Right lobe of liver (tissue), 6 donors: Measurements from ENCODE around the gene SLC39A9. TPM values are rescaled to one million over a fixed set of nuclear protein-coding genes. Genes with fewer than 3 reads are reported as not detected.
"Not testable (repeated sequence)": the region's sequence is repeated elsewhere in the genome, so short reads cannot be mapped to it uniquely, and the experiment has no call there.

Experiments used
- ATAC-seq, 4 donors: fragments of 200-7000 bp; cut with Tn5 transposase; one replicate each; pipeline ENCODE4 v1.9.1; 2020; ENCODE audit warnings: mild to moderate bottlenecking in 4 of 4, moderate library complexity in 4 of 4
- DNase-seq, 3 donors: peaks; one replicate each; pipeline ENCODE4 v3.0.0-alpha.2; 2020
- H3K27ac ChIP-seq, 3 donors: fragments of 200-600 bp; one replicate each; pipeline ENCODE4 v1.8.0; 2022
- H3K27me3 ChIP-seq, 2 donors: fragments of 200-600 bp; one replicate each; pipeline ENCODE4 v1.8.0; 2022
- H3K36me3 ChIP-seq, 4 donors: fragments of 200-600 bp; sonication (generic) in 1 of 4; one replicate each; pipeline versions ENCODE4 v1.5.1 to v1.8.0; 2017 to 2022; ENCODE audit warnings: control low read depth in 1 of 4
- H3K4me1 ChIP-seq, 4 donors: fragments of 200-600 bp; sonication (generic) in 1 of 4; one replicate each; pipeline versions ENCODE4 v1.5.1 to v1.8.0; 2017 to 2022; ENCODE audit warnings: control low read depth in 1 of 4
- H3K4me3 ChIP-seq, 3 donors: fragments of 200-600 bp; one replicate each; pipeline ENCODE4 v1.8.0; 2022
- H3K9me3 ChIP-seq, 4 donors: fragments of 200-600 bp; sonication (generic) in 1 of 4; one replicate each; pipeline versions ENCODE4 v1.5.1 to v1.8.0; 2017 to 2022; ENCODE audit warnings: control low read depth in 1 of 4
- POLR2A ChIP-seq: fragments of 450-650 bp; IDR thresholded peaks from one replicate; pipeline ENCODE4 v1.6.1; 2017; ENCODE audit warnings: antibody characterized with exemption, mild to moderate bottlenecking
- WGBS: methylation state at CpG from one replicate; pipeline ENCODE4 v1.1.6; 2018; ENCODE audit warnings: low coverage, low lambda C conversion rate; ENCODE audit not compliant: insufficient coverage; ENCODE audit errors: missing lambda C conversion rate; 5-methylcytosine and 5-hydroxymethylcytosine counted together
- intact Hi-C, 2 donors: fragments of 100-400 bp; cut with DNase I; formaldehyde crosslinking; loops; one replicate each; pipeline versions ENCODE4 v1.11.2 to v1.14.1; 2022
- total RNA-seq, 6 experiments: library from RNA; depleted of rRNA in 2 of 6; stranded (reverse); fragments of >200 nt in 2 of 6; fragmentation: NEBNext Ultra II Directional in 3 of 6; extraction: Animal tissue kit (Norgen Biotek cat#: 25700) in 3 of 6; gene quantifications; one replicate each; pipeline versions ENCODE4 v1.1.0 to v1.2.4, GENCODE V29; 2016 to 2023
- TF ChIP-seq, protein P1 (sequence below), 4 donors: fragments of 200-600 bp in 3 of 4; fragments of 450-650 bp in 1 of 4; IDR thresholded peaks; one replicate each; pipeline versions ENCODE4 v1.5.1 to v1.8.0; 2016 to 2022; ENCODE audit warnings: antibody characterized with exemption in 4 of 4, mild to moderate bottlenecking in 2 of 4
- donor health status: DM: no; HTN: yes; CAD: no.
- donor health status: DM: no; HTN: no; CAD: no.
- donor health status: DM: no; HTN: no; CAD: no.
- donor health status: DM: no; HTN: yes; CAD: no.
- donor health status: DM: no; HTN: yes; CAD: no.

Gene SLC39A9
- total RNA-seq, 6 experiments from 2014 or later, result 44.7 to 78.2 (median 58.2) TPM

DNA sequence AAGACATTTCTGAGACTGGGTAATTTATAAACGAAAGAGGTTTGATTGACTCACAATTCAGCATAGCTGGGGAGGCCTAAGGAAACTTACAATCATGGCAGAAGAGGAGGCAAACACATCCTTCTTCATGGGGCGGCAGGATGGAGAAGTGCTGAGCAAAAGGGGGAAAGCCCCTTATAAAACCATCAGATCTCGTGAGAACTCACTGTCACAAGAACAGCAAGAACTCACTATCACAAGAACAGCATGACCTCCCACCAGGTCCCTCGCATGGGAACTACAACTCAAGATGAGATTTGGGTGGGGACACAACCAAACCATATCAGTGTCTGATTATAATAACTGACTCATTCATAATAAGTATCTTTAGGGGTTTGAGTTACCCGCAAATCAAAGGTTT is 6.4 kb downstream of the SLC39A9 start:
- ATAC-seq, result no peak
- intact Hi-C loops, result no loop called here
- TF ChIP-seq, protein P1, sequence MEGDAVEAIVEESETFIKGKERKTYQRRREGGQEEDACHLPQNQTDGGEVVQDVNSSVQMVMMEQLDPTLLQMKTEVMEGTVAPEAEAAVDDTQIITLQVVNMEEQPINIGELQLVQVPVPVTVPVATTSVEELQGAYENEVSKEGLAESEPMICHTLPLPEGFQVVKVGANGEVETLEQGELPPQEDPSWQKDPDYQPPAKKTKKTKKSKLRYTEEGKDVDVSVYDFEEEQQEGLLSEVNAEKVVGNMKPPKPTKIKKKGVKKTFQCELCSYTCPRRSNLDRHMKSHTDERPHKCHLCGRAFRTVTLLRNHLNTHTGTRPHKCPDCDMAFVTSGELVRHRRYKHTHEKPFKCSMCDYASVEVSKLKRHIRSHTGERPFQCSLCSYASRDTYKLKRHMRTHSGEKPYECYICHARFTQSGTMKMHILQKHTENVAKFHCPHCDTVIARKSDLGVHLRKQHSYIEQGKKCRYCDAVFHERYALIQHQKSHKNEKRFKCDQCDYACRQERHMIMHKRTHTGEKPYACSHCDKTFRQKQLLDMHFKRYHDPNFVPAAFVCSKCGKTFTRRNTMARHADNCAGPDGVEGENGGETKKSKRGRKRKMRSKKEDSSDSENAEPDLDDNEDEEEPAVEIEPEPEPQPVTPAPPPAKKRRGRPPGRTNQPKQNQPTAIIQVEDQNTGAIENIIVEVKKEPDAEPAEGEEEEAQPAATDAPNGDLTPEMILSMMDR (IDR thresholded peaks at IDR 0.05), result no peak
- no peak for TF ChIP-seq POLR2A
- peaks cover 0 to 19% (median 8%) of the 10 kb centered on the region in 4 donors for H3K4me1 ChIP-seq
- H3K4me3 ChIP-seq, result no peak overlapping the region
- no peaks in the 10 kb centered on the region for H3K36me3 ChIP-seq
- no peak overlapping the region for H3K27ac ChIP-seq
- no peak for DNase-seq
- H3K9me3 ChIP-seq, result no peaks in the 10 kb centered on the region
- H3K27me3 ChIP-seq, result no peaks in the 10 kb centered on the region
- 91% methylated on average over 5 of the region's 5 CpGs for WGBS

DNA sequence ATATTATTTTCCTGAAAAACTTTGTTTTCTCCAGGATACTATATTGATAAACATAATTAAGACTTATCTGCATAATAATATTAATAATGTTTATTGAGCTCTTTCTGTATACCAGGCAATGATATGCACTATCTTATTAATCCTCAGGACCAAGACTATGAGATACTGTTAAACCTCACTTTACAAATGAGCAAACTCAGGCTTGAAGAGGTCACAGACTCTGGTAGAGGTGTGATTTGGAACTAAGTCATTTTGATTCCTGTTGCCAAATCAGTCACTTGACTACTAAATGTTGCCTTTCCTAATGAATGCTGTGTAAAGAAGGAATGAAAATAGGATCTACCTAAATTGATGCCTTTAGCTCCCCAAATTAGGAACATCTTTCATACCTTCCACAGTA is 7.3 kb downstream of the SLC39A9 start:
- DNase-seq (no peak), ATAC-seq (no peak)
- Histone ChIP-seq H3K9me3 (no peaks in the 10 kb centered on the region), H3K4me3 (no peak overlapping the region), H3K27me3 (no peaks in the 10 kb centered on the region), H3K4me1 (peaks cover 0 to 16% (median 2%) of the 10 kb centered on the region in 4 donors), H3K36me3 (no peaks in the 10 kb centered on the region), H3K27ac (no peak overlapping the region)
- intact Hi-C loops, result no loop called here
- TF ChIP-seq, protein P1 (IDR thresholded peaks at IDR 0.05), result no peak
- no peak for TF ChIP-seq POLR2A

DNA sequence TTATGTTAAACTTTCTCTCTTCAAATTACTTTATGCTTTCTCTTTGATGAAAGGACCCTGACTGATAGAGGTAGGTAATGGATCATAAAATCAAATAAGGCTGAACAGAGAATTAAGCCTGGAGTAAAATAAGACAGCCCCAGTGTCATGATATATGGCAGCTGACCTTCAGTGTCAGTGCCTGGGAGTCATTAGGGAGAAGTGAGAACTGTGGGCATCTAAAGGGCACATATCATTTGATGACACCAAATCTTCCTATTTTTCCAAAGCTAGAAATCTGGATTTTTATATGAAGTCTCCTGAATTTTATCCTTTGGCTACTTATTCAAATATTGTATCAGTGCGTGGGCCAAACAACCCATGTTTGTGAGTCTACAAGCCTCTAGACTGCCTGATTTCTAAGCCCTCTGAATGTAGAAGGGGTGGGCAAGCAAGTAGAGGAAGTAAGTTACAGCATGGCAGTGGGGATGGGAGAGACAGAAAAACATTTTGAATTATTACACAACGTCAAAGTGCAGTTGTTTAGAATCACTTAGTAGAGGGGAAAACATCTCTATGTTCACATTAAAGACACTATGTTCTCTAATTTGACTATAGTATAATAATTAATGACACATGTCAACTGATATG is 10.0 kb downstream of the SLC39A9 start:
- no peak for DNase-seq
- no peak for ATAC-seq
- H3K4me1 ChIP-seq, result peaks cover 0 to 5% (median 0%) of the 10 kb centered on the region in 4 donors
- intact Hi-C loops, result no loop called here
- H3K9me3 ChIP-seq, result no peaks in the 10 kb centered on the region
- H3K36me3 ChIP-seq, result no peaks in the 10 kb centered on the region
- H3K4me3 ChIP-seq, result no peak overlapping the region
- no peak overlapping the region for H3K27ac ChIP-seq
- no peaks in the 10 kb centered on the region for H3K27me3 ChIP-seq
- TF ChIP-seq POLR2A, result no peak
- TF ChIP-seq, protein P1 (IDR thresholded peaks at IDR 0.05), result no peak
- WGBS, result 74% methylated on average over 2 of the region's 2 CpGs

DNA sequence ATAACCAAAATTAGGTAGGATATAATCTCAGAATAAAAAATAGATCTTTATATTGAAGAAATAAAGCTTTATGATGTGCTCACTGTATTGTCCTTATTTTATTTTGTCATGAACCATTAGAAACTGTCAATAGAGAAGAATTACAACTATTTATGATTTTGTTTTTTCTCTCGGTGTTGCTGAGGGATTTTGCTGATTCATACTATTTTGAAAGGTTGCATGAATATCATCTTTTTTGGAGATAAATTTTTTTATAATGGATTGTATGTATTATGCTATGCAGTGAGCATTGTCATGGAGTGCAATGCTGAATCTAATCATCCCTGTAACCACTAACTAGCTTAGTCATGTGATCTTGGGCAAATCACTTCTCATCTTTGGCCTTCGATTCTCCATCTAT is 15.0 kb downstream of the SLC39A9 start:
- DNase-seq (no peak), ATAC-seq (no peak)
- Histone ChIP-seq H3K27ac (no peak overlapping the region), H3K4me3 (no peak overlapping the region), H3K36me3 (no peaks in the 10 kb centered on the region), H3K9me3 (no peaks in the 10 kb centered on the region), H3K27me3 (no peaks in the 10 kb centered on the region), H3K4me1 (peaks cover 0 to 5% (median 0%) of the 10 kb centered on the region in 4 donors)
- TF ChIP-seq, protein P1 (IDR thresholded peaks at IDR 0.05), result no peak
- no peak for TF ChIP-seq POLR2A
- 89% methylated on average over 2 of the region's 2 CpGs for WGBS
- intact Hi-C loops, result no loop called here

DNA sequence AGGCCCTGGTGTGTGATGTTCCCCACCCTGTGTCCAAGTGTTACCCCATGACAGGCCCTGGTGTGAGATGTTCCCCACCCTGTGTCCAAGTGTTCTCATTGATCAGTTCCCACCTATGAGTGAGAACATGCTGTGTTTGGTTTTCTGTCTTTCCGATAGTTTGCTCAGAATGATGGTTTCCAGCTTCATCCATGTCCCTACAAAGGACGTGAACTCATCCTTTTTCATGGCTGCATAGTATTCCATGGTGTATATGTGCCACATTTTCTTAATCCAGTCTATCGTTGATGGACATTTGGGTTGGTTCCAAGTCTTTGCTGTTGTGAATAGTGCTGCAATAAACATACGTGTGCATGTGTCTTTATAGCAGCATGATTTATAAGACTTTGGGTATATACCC is 17.6 kb downstream of the SLC39A9 start:
- H3K9me3 ChIP-seq, H3K36me3 ChIP-seq, intact Hi-C loops, H3K4me3 ChIP-seq, ATAC-seq, H3K27me3 ChIP-seq, H3K4me1 ChIP-seq, H3K27ac ChIP-seq, DNase-seq: not testable (repeated sequence)
- 62% methylated on average over 4 of the region's 4 CpGs for WGBS
